ENCODE data around the gene DRG2.

Gene DRG2

GRCh38 chr17:18102640-18103039 is 14.9 kb downstream of the DRG2 start:
- no peaks in the 10 kb centered on the region for H3K27me3 ChIP-seq (ENCODE audit: control insufficient read depth, insufficient read depth, low read length, poor library complexity, severe bottlenecking)
- no peak overlapping the region for H3K27ac ChIP-seq (ENCODE audit: insufficient read depth, low read depth, low read length, poor library complexity, severe bottlenecking)
- no peaks in the 10 kb centered on the region for H3K36me3 ChIP-seq (ENCODE audit: control insufficient read depth, insufficient read depth, low read length)
- H3K9me3 ChIP-seq (ENCODE audit: control insufficient read depth, low read length) = no peaks in the 10 kb centered on the region
- H3K4me1 ChIP-seq (ENCODE audit: control insufficient read depth, insufficient read depth, low read length) = no peaks in the 10 kb centered on the region
- H3K4me3 ChIP-seq (ENCODE audit: insufficient read depth, low read depth, low read length) = no peak overlapping the region
- WGBS, 2 experiments = 94 to 99% methylated on average over 3 of the region's 3 CpGs

- no peak overlapping the region for H3K27ac ChIP-seq (ENCODE audit: insufficient read depth, low read depth, low read length, poor library complexity, severe bottlenecking)
- no peaks in the 10 kb centered on the region for H3K4me1 ChIP-seq (ENCODE audit: control insufficient read depth, insufficient read depth, low read length)
- 94 to 96% methylated on average over 3 of the region's 3 CpGs for WGBS, 2 experiments
- H3K9me3 ChIP-seq (ENCODE audit: control insufficient read depth, low read length) = no peaks in the 10 kb centered on the region
- H3K27me3 ChIP-seq (ENCODE audit: control insufficient read depth, insufficient read depth, low read length, poor library complexity, severe bottlenecking) = no peaks in the 10 kb centered on the region
- H3K4me3 ChIP-seq (ENCODE audit: insufficient read depth, low read depth, low read length) = no peak overlapping the region
- H3K36me3 ChIP-seq (ENCODE audit: control insufficient read depth, insufficient read depth, low read length) = no peaks in the 10 kb centered on the region
These were observed 17.3 kb downstream of the DRG2 start for GRCh38 chr17:18105027-18105426.

GRCh38 chr17:18105595-18105994 is 17.8 kb downstream of the DRG2 start:
- Histone ChIP-seq H3K4me1 (ENCODE audit: control insufficient read depth, insufficient read depth, low read length) (no peaks in the 10 kb centered on the region), H3K27me3 (ENCODE audit: control insufficient read depth, insufficient read depth, low read length, poor library complexity, severe bottlenecking) (no peaks in the 10 kb centered on the region), H3K4me3 (ENCODE audit: insufficient read depth, low read depth, low read length) (no peak overlapping the region), H3K36me3 (ENCODE audit: control insufficient read depth, insufficient read depth, low read length) (no peaks in the 10 kb centered on the region), H3K27ac (ENCODE audit: insufficient read depth, low read depth, low read length, poor library complexity, severe bottlenecking) (no peak overlapping the region), H3K9me3 (ENCODE audit: control insufficient read depth, low read length) (no peaks in the 10 kb centered on the region)
- 83 to 86% methylated on average over 6 of the region's 6 CpGs for WGBS, 2 experiments

GRCh38 chr17:18106211-18106610 is 18.5 kb downstream of the DRG2 start:
- Histone ChIP-seq H3K27ac (ENCODE audit: insufficient read depth, low read depth, low read length, poor library complexity, severe bottlenecking) (no peak overlapping the region), H3K4me3 (ENCODE audit: insufficient read depth, low read depth, low read length) (no peak overlapping the region), H3K27me3 (ENCODE audit: control insufficient read depth, insufficient read depth, low read length, poor library complexity, severe bottlenecking) (no peaks in the 10 kb centered on the region), H3K4me1 (ENCODE audit: control insufficient read depth, insufficient read depth, low read length) (no peaks in the 10 kb centered on the region), H3K36me3 (ENCODE audit: control insufficient read depth, insufficient read depth, low read length) (no peaks in the 10 kb centered on the region), H3K9me3 (ENCODE audit: control insufficient read depth, low read length) (no peaks in the 10 kb centered on the region)
- 93 to 97% methylated on average over 9 of the region's 9 CpGs for WGBS, 2 experiments

GRCh38 chr17:18107061-18107790 is 19.5 kb downstream of the DRG2 start:
- 91 to 94% methylated on average over 14 of the region's 14 CpGs for WGBS, 2 experiments
- Histone ChIP-seq H3K4me3 (ENCODE audit: insufficient read depth, low read depth, low read length) (no peak overlapping the region), H3K27me3 (ENCODE audit: control insufficient read depth, insufficient read depth, low read length, poor library complexity, severe bottlenecking) (no peaks in the 10 kb centered on the region), H3K9me3 (ENCODE audit: control insufficient read depth, low read length) (no peaks in the 10 kb centered on the region), H3K36me3 (ENCODE audit: control insufficient read depth, insufficient read depth, low read length) (no peaks in the 10 kb centered on the region), H3K27ac (ENCODE audit: insufficient read depth, low read depth, low read length, poor library complexity, severe bottlenecking) (no peak overlapping the region), H3K4me1 (ENCODE audit: control insufficient read depth, insufficient read depth, low read length) (peaks cover 8% of the 10 kb centered on the region)

GRCh38 chr17:18107971-18108370 is 20.2 kb downstream of the DRG2 start:
- Histone ChIP-seq H3K36me3 (ENCODE audit: control insufficient read depth, insufficient read depth, low read length) (no peaks in the 10 kb centered on the region), H3K4me3 (ENCODE audit: insufficient read depth, low read depth, low read length) (no peak overlapping the region), H3K27me3 (ENCODE audit: control insufficient read depth, insufficient read depth, low read length, poor library complexity, severe bottlenecking) (no peaks in the 10 kb centered on the region), H3K9me3 (ENCODE audit: control insufficient read depth, low read length) (no peaks in the 10 kb centered on the region), H3K4me1 (ENCODE audit: control insufficient read depth, insufficient read depth, low read length) (peaks cover 9% of the 10 kb centered on the region), H3K27ac (ENCODE audit: insufficient read depth, low read depth, low read length, poor library complexity, severe bottlenecking) (no peak overlapping the region)
- WGBS, 2 experiments = 94 to 95% methylated on average over 6 of the region's 6 CpGs

- no peaks in the 10 kb centered on the region for H3K27me3 ChIP-seq (ENCODE audit: control insufficient read depth, insufficient read depth, low read length, poor library complexity, severe bottlenecking)
- H3K4me1 ChIP-seq (ENCODE audit: control insufficient read depth, insufficient read depth, low read length) = peaks cover 9% of the 10 kb centered on the region
- H3K36me3 ChIP-seq (ENCODE audit: control insufficient read depth, insufficient read depth, low read length) = no peaks in the 10 kb centered on the region
- no peak within 1 kb of the TSS for H3K27ac ChIP-seq (ENCODE audit: insufficient read depth, low read depth, low read length, poor library complexity, severe bottlenecking)
- H3K4me3 ChIP-seq (ENCODE audit: insufficient read depth, low read depth, low read length) = no peak within 1 kb of the TSS
- WGBS, 2 experiments = 90 to 91% methylated on average over 17 of the region's 17 CpGs
- no peaks in the 10 kb centered on the region for H3K9me3 ChIP-seq (ENCODE audit: control insufficient read depth, low read length)
These were observed 20.9 kb downstream of the DRG2 start, which contains the start of gene MYO15A for GRCh38 chr17:18108401-18109312. TSS of gene MYO15A (plus strand) at chr17:18108756. CDS start at chr17:18118801, 10,045 bp downstream.

- no peak overlapping the region for H3K4me3 ChIP-seq (ENCODE audit: insufficient read depth, low read depth, low read length)
- H3K4me1 ChIP-seq (ENCODE audit: control insufficient read depth, insufficient read depth, low read length) = peaks cover 9% of the 10 kb centered on the region
- WGBS, 2 experiments = 83% methylated on average over 9 to 10 of the region's 10 CpGs
- no peaks in the 10 kb centered on the region for H3K27me3 ChIP-seq (ENCODE audit: control insufficient read depth, insufficient read depth, low read length, poor library complexity, severe bottlenecking)
- no peaks in the 10 kb centered on the region for H3K36me3 ChIP-seq (ENCODE audit: control insufficient read depth, insufficient read depth, low read length)
- H3K9me3 ChIP-seq (ENCODE audit: control insufficient read depth, low read length) = no peaks in the 10 kb centered on the region
- no peak overlapping the region for H3K27ac ChIP-seq (ENCODE audit: insufficient read depth, low read depth, low read length, poor library complexity, severe bottlenecking)
These were observed 22.3 kb downstream of the DRG2 start for GRCh38 chr17:18109935-18110485.

GRCh38 chr17:18110636-18111145 is 22.9 kb downstream of the DRG2 start:
- no peak overlapping the region for H3K27ac ChIP-seq (ENCODE audit: insufficient read depth, low read depth, low read length, poor library complexity, severe bottlenecking)
- no peaks in the 10 kb centered on the region for H3K9me3 ChIP-seq (ENCODE audit: control insufficient read depth, low read length)
- peaks cover 9% of the 10 kb centered on the region for H3K4me1 ChIP-seq (ENCODE audit: control insufficient read depth, insufficient read depth, low read length)
- H3K4me3 ChIP-seq (ENCODE audit: insufficient read depth, low read depth, low read length) = no peak overlapping the region
- H3K36me3 ChIP-seq (ENCODE audit: control insufficient read depth, insufficient read depth, low read length) = no peaks in the 10 kb centered on the region
- no peaks in the 10 kb centered on the region for H3K27me3 ChIP-seq (ENCODE audit: control insufficient read depth, insufficient read depth, low read length, poor library complexity, severe bottlenecking)
- WGBS, 2 experiments = 72% methylated on average over 4 of the region's 4 CpGs
